MM.1S (cell line): Measurements from ENCODE around the gene PSMD12.

Experiments
- CTCF ChIP-seq: fragments of 300-600 bp; sonication (generic); IDR thresholded peaks from 2 replicates; pipeline ENCODE4 v1.5.1; 2016; ENCODE audit warnings: antibody characterized with exemption, low read length, mixed read lengths
- EZH2 ChIP-seq: fragments of 300-600 bp; sonication (generic); optimal IDR thresholded peaks from 2 replicates; pipeline ENCODE3; 2017; ENCODE audit warnings: low read depth, mild to moderate bottlenecking, antibody characterized with exemption, low read length, mixed read lengths
- EZH2phosphoT487 ChIP-seq: fragments of 300-600 bp; sonication (generic); IDR thresholded peaks from 2 replicates; pipeline ENCODE4 v1.6.1; 2018; ENCODE audit warnings: antibody characterized with exemption, low read length

DNA sequence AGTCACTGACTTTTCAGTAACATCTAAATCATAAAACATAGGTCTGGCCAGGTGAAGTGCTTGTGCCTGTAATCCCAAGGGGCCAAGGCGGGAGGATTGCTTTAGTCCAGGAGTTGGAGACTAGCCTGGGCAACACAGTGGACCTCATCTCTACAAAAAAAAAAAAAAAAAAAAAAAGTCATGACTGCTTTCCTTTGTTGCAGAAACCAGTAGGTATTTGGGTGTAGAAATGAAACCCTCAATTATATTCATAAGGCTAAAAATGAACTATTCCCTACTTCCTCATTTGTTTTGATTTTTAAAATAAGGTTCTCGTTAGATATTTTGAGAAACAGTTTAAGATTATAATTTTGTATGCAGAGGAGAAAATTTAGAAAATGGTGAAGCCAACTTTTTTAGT is 36.7 kb upstream of the PSMD12 start:
- TF ChIP-seq EZH2phosphoT487 (no peak), CTCF (no peak), EZH2 (no peak)
